H9 (cell line): Measurements from ENCODE around the gene HPS3. TPM values are rescaled to one million over a fixed set of nuclear protein-coding genes. Genes with fewer than 3 reads are reported as not detected.

ENCODE experiments used
- DNase-seq: peaks from one replicate; pipeline ENCODE4 v3.0.0-alpha.2; 2017
- H2AFZ ChIP-seq: one replicate; pipeline ENCODE4 v1.6.1; 2013; ENCODE audit warnings: mild to moderate bottlenecking, low read length, control low read depth, moderate library complexity
- H2AK5ac ChIP-seq: 2 replicates; pipeline ENCODE4 v1.6.1; 2013; ENCODE audit warnings: low read length, control low read depth, mixed read lengths; ENCODE audit not compliant: insufficient read length
- H2BK120ac ChIP-seq: one replicate; pipeline ENCODE4 v1.6.1; 2013; ENCODE audit warnings: low read depth, mild to moderate bottlenecking, low read length, control low read depth, inconsistent platforms; ENCODE audit not compliant: poor library complexity, severe bottlenecking
- H2BK12ac ChIP-seq: 2 replicates; pipeline ENCODE4 v1.6.1; 2013; ENCODE audit warnings: low read length, control low read depth, mixed read lengths, low read depth; ENCODE audit not compliant: insufficient read length
- H2BK15ac ChIP-seq: 2 replicates; pipeline ENCODE4 v1.6.1; 2013; ENCODE audit warnings: low read depth, low read length, control low read depth
- H2BK20ac ChIP-seq: one replicate; pipeline ENCODE4 v1.6.1; 2013; ENCODE audit warnings: low read depth, mild to moderate bottlenecking, low read length, control low read depth, inconsistent platforms; ENCODE audit not compliant: poor library complexity, severe bottlenecking
- H2BK5ac ChIP-seq: 2 replicates; pipeline ENCODE4 v1.6.1; 2013; ENCODE audit warnings: low read length, control low read depth, mixed read lengths; ENCODE audit not compliant: insufficient read length
- H3K14ac ChIP-seq: 2 replicates; pipeline ENCODE4 v1.6.1; 2013; ENCODE audit warnings: low read length, control low read depth; ENCODE audit not compliant: insufficient read depth
- H3K18ac ChIP-seq: 2 replicates; pipeline ENCODE4 v1.6.1; 2013; ENCODE audit warnings: low read depth, mild to moderate bottlenecking, mixed read lengths, low read length, control low read depth; ENCODE audit not compliant: insufficient read length
- H3K23ac ChIP-seq: 2 replicates; pipeline ENCODE4 v1.6.1; 2013; ENCODE audit warnings: low read length, control low read depth, mixed read lengths, low read depth; ENCODE audit not compliant: insufficient read length
- H3K23me2 ChIP-seq: 2 replicates; pipeline ENCODE4 v1.6.1; 2013; ENCODE audit warnings: low read depth, mild to moderate bottlenecking, mixed read lengths, low read length, control low read depth; ENCODE audit not compliant: insufficient read length, poor library complexity, severe bottlenecking
- H3K27ac ChIP-seq: 2 replicates; pipeline ENCODE4 v1.5.1; 2013; ENCODE audit warnings: low read length, control low read depth, mixed read lengths, low read depth; ENCODE audit not compliant: insufficient read length
- H3K27me3 ChIP-seq: 2 replicates; pipeline ENCODE4 v1.6.1; 2013; ENCODE audit warnings: low read length, control low read depth, inconsistent platforms; ENCODE audit not compliant: insufficient read depth
- H3K4ac ChIP-seq: 2 replicates; pipeline ENCODE4 v1.6.1; 2013; ENCODE audit warnings: low read depth, mild to moderate bottlenecking, control low read depth, inconsistent platforms, low read length, moderate library complexity
- H3K4me1 ChIP-seq: 2 replicates; pipeline ENCODE4 v1.6.1; 2013; ENCODE audit warnings: low read length, control low read depth, inconsistent platforms; ENCODE audit not compliant: insufficient read depth
- H3K4me2 ChIP-seq: 2 replicates; pipeline ENCODE4 v1.6.1; 2013; ENCODE audit warnings: low read length, control low read depth, mixed read lengths; ENCODE audit not compliant: insufficient read length, insufficient read depth
- H3K56ac ChIP-seq: 2 replicates; pipeline ENCODE4 v1.6.1; 2013; ENCODE audit warnings: low read depth, mild to moderate bottlenecking, mixed read lengths, low read length, control low read depth; ENCODE audit not compliant: insufficient read length
- H3K79me1 ChIP-seq: 2 replicates; pipeline ENCODE4 v1.6.1; 2013; ENCODE audit warnings: low read depth, mild to moderate bottlenecking, moderate library complexity, low read length, control low read depth, inconsistent platforms; ENCODE audit not compliant: insufficient read depth, poor library complexity, severe bottlenecking
- H3K79me2 ChIP-seq: 2 replicates; pipeline ENCODE4 v1.6.1; 2013; ENCODE audit warnings: low read length, control low read depth, inconsistent platforms; ENCODE audit not compliant: insufficient read depth
- H3K9ac ChIP-seq: 2 replicates; pipeline ENCODE4 v1.6.1; 2013; ENCODE audit warnings: low read length, control low read depth, mixed read lengths; ENCODE audit not compliant: insufficient read length; ENCODE audit errors: extremely low read depth
- H3K9me3 ChIP-seq: one replicate; pipeline ENCODE4 v1.6.1; 2013; ENCODE audit warnings: low read depth, low read length, inconsistent platforms; ENCODE audit not compliant: control insufficient read depth
- H3T11ph ChIP-seq: one replicate; pipeline ENCODE4 v1.6.1; 2013; ENCODE audit warnings: mild to moderate bottlenecking, low read length, control low read depth, inconsistent platforms
- H4K20me1 ChIP-seq: one replicate; pipeline ENCODE4 v1.6.1; 2013; ENCODE audit not compliant: control insufficient read depth, insufficient read length, insufficient read depth
- H4K5ac ChIP-seq: 2 replicates; pipeline ENCODE4 v1.6.1; 2013; ENCODE audit warnings: low read depth, mild to moderate bottlenecking, mixed read lengths, low read length, control low read depth; ENCODE audit not compliant: insufficient read length
- H4K8ac ChIP-seq: replicated peaks from 2 replicates; pipeline ENCODE4 v1.6.1; 2013; ENCODE audit warnings: low read length, control low read depth, mixed read lengths, low read depth; ENCODE audit not compliant: insufficient read length
- H4K91ac ChIP-seq: 2 replicates; pipeline ENCODE4 v1.6.1; 2013; ENCODE audit warnings: low read depth, mild to moderate bottlenecking, moderate library complexity, mixed read lengths, low read length, control low read depth; ENCODE audit not compliant: insufficient read length
- H3K27ac Mint-ChIP-seq, 3 experiments: 2 replicates in 2 of 3; 3 replicates in 1 of 3; pipeline ENCODE4 v1.8.0; 2020 to 2021; ENCODE audit warnings: mixed read lengths in 3 of 3, mild to moderate bottlenecking in 1 of 3, moderate library complexity in 1 of 3
- H3K27me3 Mint-ChIP-seq: 2 replicates; pipeline ENCODE4 v1.8.0; 2021; ENCODE audit warnings: low read depth, mild to moderate bottlenecking, moderate library complexity, mixed read lengths
- H3K36me3 Mint-ChIP-seq, 3 experiments: 2 replicates in 2 of 3; 3 replicates in 1 of 3; pipeline ENCODE4 v1.8.0; 2020 to 2021; ENCODE audit warnings: low read depth in 3 of 3, mixed read lengths in 3 of 3; ENCODE audit not compliant: insufficient read depth in 1 of 3
- H3K4me1 Mint-ChIP-seq, 2 experiments: 2 replicates each; pipeline ENCODE4 v1.8.0; 2020; ENCODE audit warnings: mixed read lengths in 2 of 2
- H3K4me3 Mint-ChIP-seq, 2 experiments: 2 replicates in 1 of 2; 3 replicates in 1 of 2; pipeline ENCODE4 v1.8.0; 2020 to 2021; ENCODE audit warnings: mild to moderate bottlenecking in 2 of 2, mixed read lengths in 2 of 2, moderate library complexity in 1 of 2
- H3K9me3 Mint-ChIP-seq, 2 experiments: 2 replicates in 1 of 2; 3 replicates in 1 of 2; pipeline ENCODE4 v1.8.0; 2020; ENCODE audit warnings: mild to moderate bottlenecking in 2 of 2, mixed read lengths in 2 of 2, moderate library complexity in 1 of 2
- whole genome bisulfite sequencing: extraction: QIAGEN DNeasy Blood & Tissue Kit; methylation state at CpG from one replicate; pipeline ENCODE4 v1.1.7; 2013; ENCODE audit warnings: missing lambda C conversion rate, low lambda C conversion rate, mixed read lengths; ENCODE audit not compliant: insufficient read length; ENCODE audit errors: extremely low coverage; 5-methylcytosine and 5-hydroxymethylcytosine counted together
- total RNA-seq: library from RNA; stranded (reverse); gene quantifications from 2 replicates; pipeline ENCODE4 v1.2.1, GENCODE V29; 2021
- TF ChIP-seq, protein P1 (sequence below): fragments of 200-600 bp; sonication (generic); conservative IDR thresholded peaks from 3 replicates; pipeline ENCODE4 v1.8.0; 2021; ENCODE audit warnings: antibody characterized with exemption, mild to moderate bottlenecking

HPS3 gene
- total RNA-seq, 1 experiment from 2014 or later, result 46.5 TPM

DNA sequence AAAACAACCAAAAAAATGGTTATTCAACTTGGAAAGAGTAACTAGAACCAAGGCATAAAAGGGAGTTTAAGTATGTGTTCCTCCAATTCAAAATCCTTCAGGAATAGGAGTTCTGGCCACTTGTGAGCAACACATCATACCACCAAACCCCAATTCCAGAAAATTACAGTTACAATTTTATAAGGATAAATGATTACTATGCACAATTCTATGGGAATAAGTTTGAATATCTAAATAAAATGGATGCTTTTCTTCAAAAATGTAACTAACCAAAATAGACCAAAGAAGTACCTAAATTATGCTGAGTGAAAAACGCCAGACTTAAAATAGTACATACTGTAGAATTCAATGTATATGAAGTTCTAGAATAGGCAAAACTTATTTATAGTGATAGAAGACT is 47.7 kb upstream of the HPS3 start:
- H3K4me3 Mint-ChIP-seq, result no peak overlapping the region
- H3K4ac ChIP-seq, result no peak overlapping the region
- peaks cover 0 to 2% of the 10 kb centered on the region in 2 experiments; a peak in 1 of 5 replicates for H3K9me3 Mint-ChIP-seq
- no peak overlapping the region for H3K9ac ChIP-seq
- no peak overlapping the region for H3K4me2 ChIP-seq
- no peak overlapping the region for H3K18ac ChIP-seq
- H3K9me3 ChIP-seq, result no peaks in the 10 kb centered on the region
- H4K8ac ChIP-seq, result no peak overlapping the region
- H4K20me1 ChIP-seq, result no peaks in the 10 kb centered on the region
- peaks cover 14 to 57% (median 33%) of the 10 kb centered on the region in 3 experiments for H3K36me3 Mint-ChIP-seq
- no peak overlapping the region for H4K5ac ChIP-seq
- TF ChIP-seq, protein P1, sequence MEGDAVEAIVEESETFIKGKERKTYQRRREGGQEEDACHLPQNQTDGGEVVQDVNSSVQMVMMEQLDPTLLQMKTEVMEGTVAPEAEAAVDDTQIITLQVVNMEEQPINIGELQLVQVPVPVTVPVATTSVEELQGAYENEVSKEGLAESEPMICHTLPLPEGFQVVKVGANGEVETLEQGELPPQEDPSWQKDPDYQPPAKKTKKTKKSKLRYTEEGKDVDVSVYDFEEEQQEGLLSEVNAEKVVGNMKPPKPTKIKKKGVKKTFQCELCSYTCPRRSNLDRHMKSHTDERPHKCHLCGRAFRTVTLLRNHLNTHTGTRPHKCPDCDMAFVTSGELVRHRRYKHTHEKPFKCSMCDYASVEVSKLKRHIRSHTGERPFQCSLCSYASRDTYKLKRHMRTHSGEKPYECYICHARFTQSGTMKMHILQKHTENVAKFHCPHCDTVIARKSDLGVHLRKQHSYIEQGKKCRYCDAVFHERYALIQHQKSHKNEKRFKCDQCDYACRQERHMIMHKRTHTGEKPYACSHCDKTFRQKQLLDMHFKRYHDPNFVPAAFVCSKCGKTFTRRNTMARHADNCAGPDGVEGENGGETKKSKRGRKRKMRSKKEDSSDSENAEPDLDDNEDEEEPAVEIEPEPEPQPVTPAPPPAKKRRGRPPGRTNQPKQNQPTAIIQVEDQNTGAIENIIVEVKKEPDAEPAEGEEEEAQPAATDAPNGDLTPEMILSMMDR, result no peak
- no peaks in the 10 kb centered on the region; the same call in 1 of the 2 replicates for H3K4me1 ChIP-seq
- no peak overlapping the region for H3K27ac ChIP-seq
- H3K23ac ChIP-seq, result no peak overlapping the region
- H2AFZ ChIP-seq, result no peak overlapping the region
- H3K56ac ChIP-seq, result no peak overlapping the region
- no peaks in the 10 kb centered on the region for H3K79me2 ChIP-seq
- H3K23me2 ChIP-seq, result peaks cover 5% of the 10 kb centered on the region
- peaks cover 12 to 19% of the 10 kb centered on the region in 2 experiments for H3K4me1 Mint-ChIP-seq
- H3K27me3 Mint-ChIP-seq, result peaks cover 12% of the 10 kb centered on the region
- no peak overlapping the region for H2BK20ac ChIP-seq
- H3K27ac Mint-ChIP-seq, result no peak overlapping the region
- peaks cover 6% of the 10 kb centered on the region for H3K79me1 ChIP-seq
- H2AK5ac ChIP-seq, result no peak overlapping the region
- no peak overlapping the region for H2BK12ac ChIP-seq
- no peak overlapping the region for H3T11ph ChIP-seq
- no peak overlapping the region for H2BK120ac ChIP-seq
- H4K91ac ChIP-seq, result no peak overlapping the region
- WGBS, result no CpG with 5 or more reads among the region's 1 CpG
- H3K14ac ChIP-seq, result no peak overlapping the region
- no peak for DNase-seq
- no peaks in the 10 kb centered on the region for H3K27me3 ChIP-seq
- H2BK5ac ChIP-seq, result no peak overlapping the region
- no peak overlapping the region for H2BK15ac ChIP-seq
